Chondrocyte (in vitro differentiated cells): Measurements from ENCODE around the gene TMEM132D. TPM values are rescaled to one million over a fixed set of nuclear protein-coding genes. Genes with fewer than 3 reads are reported as not detected.

ENCODE experiments used
- DNase-seq: peaks from one replicate; pipeline ENCODE4 v3.0.0; 2021; ENCODE audit warnings: mixed read lengths, low spot score
- H3K27ac Mint-ChIP-seq: one replicate; pipeline ENCODE4 v1.8.0; 2021; ENCODE audit warnings: mild to moderate bottlenecking, moderate library complexity, mixed read lengths; ENCODE audit not compliant: unreplicated experiment
- H3K27me3 Mint-ChIP-seq: 2 replicates; pipeline ENCODE4 v1.8.0; 2021; ENCODE audit warnings: low read depth, mixed read lengths
- H3K36me3 Mint-ChIP-seq: 2 replicates; pipeline ENCODE4 v1.8.0; 2021; ENCODE audit warnings: low read depth, mixed read lengths
- H3K4me1 Mint-ChIP-seq: 2 replicates; pipeline ENCODE4 v1.8.0; 2021; ENCODE audit warnings: low read depth, mild to moderate bottlenecking, mixed read lengths
- H3K4me3 Mint-ChIP-seq: one replicate; pipeline ENCODE4 v1.8.0; 2021; ENCODE audit warnings: mild to moderate bottlenecking, moderate library complexity, mixed read lengths; ENCODE audit not compliant: unreplicated experiment
- H3K9me3 Mint-ChIP-seq: 2 replicates; pipeline ENCODE4 v1.8.0; 2021; ENCODE audit warnings: low read depth, mixed read lengths
- total RNA-seq: library from RNA; stranded (reverse); gene quantifications from 3 replicates; pipeline ENCODE4 v1.2.1, GENCODE V29; 2021
- TF ChIP-seq, protein P1 (sequence below): fragments of 200-600 bp; sonication (generic); IDR thresholded peaks from 2 replicates; pipeline ENCODE4 v1.5.0; 2021; ENCODE audit warnings: antibody characterized with exemption, mild to moderate bottlenecking, moderate library complexity

Gene TMEM132D
- total RNA-seq, 1 donor from 2014 or later, result 3.1 TPM

DNA sequence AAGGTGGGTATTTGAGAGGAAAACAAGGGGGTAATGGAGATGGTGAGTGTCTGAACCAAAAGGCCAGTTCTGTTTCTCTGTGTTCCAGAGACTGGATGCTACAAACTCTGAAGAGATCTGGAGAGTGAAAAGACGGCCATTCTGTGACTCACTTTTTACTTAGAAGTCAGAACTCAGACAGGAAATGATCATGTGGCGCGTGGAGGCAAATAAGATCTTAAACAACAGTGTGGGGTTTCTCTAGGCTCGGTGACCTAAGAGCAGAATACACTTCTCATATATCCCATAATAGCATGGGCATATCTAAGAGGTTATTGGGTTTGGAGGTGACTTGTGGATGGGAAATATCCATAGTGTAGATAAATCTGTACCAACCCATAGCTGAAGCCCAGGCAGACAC is 463.5 kb downstream of the TMEM132D start:
- no peaks in the 10 kb centered on the region for H3K4me1 Mint-ChIP-seq
- TF ChIP-seq, protein P1, sequence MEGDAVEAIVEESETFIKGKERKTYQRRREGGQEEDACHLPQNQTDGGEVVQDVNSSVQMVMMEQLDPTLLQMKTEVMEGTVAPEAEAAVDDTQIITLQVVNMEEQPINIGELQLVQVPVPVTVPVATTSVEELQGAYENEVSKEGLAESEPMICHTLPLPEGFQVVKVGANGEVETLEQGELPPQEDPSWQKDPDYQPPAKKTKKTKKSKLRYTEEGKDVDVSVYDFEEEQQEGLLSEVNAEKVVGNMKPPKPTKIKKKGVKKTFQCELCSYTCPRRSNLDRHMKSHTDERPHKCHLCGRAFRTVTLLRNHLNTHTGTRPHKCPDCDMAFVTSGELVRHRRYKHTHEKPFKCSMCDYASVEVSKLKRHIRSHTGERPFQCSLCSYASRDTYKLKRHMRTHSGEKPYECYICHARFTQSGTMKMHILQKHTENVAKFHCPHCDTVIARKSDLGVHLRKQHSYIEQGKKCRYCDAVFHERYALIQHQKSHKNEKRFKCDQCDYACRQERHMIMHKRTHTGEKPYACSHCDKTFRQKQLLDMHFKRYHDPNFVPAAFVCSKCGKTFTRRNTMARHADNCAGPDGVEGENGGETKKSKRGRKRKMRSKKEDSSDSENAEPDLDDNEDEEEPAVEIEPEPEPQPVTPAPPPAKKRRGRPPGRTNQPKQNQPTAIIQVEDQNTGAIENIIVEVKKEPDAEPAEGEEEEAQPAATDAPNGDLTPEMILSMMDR, result no peak
- peaks cover 19% of the 10 kb centered on the region for H3K9me3 Mint-ChIP-seq
- no peak overlapping the region for H3K27ac Mint-ChIP-seq
- no peak overlapping the region for H3K4me3 Mint-ChIP-seq
- H3K36me3 Mint-ChIP-seq, result no peaks in the 10 kb centered on the region
- H3K27me3 Mint-ChIP-seq, result no peaks in the 10 kb centered on the region
- no peak for DNase-seq

DNA sequence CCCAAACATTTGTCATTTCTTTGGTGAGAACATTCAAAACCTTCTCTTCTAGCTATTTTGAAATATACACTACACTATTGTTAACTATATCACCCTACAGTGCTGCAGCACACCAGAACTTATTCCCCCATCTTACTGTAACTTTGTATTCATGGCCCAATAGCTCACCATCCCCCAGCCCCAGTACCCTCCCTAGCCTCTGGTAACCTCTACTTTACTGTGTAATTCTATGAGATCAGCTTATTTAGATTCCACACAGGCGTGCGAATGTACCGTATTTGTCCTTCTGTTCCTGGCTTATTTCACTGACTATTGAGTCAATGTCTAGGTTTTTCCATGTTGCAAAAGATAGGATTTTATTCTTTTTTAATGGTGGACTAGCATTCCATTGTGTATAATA is 469.0 kb downstream of the TMEM132D start:
- peaks cover 13% of the 10 kb centered on the region for H3K9me3 Mint-ChIP-seq
- TF ChIP-seq, protein P1, result no peak
- H3K27me3 Mint-ChIP-seq, result no peaks in the 10 kb centered on the region
- no peaks in the 10 kb centered on the region for H3K36me3 Mint-ChIP-seq
- no peak overlapping the region for H3K4me3 Mint-ChIP-seq
- no peak for DNase-seq
- no peaks in the 10 kb centered on the region for H3K4me1 Mint-ChIP-seq
- H3K27ac Mint-ChIP-seq, result no peak overlapping the region

DNA sequence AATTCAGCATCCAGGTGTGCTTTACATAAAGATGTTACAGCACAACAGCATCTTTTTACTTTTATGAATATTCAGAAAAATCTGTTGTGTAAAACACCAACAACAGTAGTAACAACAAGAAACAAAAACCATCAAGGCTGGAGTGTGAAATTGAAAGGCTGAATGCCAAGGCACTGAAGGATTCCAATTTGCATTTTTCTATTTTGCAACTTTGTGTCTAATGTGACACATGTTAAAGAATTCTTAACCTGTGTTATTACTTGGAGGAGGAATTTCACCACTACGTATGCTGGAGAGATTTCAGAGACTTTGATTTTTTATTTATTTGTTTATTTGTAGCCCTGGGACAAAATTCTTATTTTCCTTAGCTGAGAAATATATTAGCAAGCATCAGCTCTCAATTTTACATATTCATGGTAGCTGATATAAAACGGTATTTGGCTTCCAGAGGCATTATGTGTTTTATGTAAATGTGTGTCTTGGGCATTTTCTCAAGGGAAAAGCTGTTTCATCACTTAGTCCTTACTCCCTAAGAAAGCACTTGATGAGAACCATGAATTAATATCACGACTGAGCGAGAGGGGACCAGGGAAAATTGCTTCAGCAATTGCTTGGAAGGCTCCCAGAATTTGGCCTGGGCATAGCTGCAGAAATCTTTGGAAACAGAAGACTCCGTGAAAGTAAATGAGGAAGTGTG is 475.4 kb downstream of the TMEM132D start:
- DNase-seq, result no peak
- Mint-ChIP-seq H3K36me3 (no peaks in the 10 kb centered on the region), H3K27me3 (no peaks in the 10 kb centered on the region), H3K27ac (no peak overlapping the region), H3K4me3 (no peak overlapping the region), H3K4me1 (no peaks in the 10 kb centered on the region), H3K9me3 (peaks cover 11% of the 10 kb centered on the region)
- TF ChIP-seq, protein P1, result no peak

DNA sequence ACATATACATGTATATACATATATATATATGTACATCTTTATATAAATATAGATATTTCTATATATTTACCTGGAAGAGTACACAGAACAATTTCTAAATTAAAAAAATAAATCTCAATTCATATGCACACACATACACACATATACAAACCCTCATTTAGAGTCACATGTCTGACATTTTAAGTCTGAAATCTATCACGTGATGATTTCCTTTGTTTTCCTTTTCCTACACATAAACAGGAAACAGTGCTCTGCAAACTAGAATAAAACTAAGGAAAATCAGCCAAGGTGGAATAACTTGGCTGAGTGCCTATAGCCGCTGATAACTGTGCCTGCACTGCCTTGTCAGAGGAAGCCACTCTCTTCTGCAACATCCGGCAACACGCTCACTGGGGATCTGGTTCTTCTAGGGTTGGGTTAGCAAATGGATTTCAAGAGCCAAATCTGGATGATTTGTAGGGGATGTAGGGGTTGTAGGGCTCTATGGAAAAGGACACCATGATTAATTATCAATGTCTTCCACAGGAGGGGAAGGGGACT is 480.7 kb downstream of the TMEM132D start:
- TF ChIP-seq, protein P1, result no peak
- Mint-ChIP-seq H3K27ac (no peak overlapping the region), H3K36me3 (no peaks in the 10 kb centered on the region), H3K4me3 (no peak overlapping the region), H3K4me1 (no peaks in the 10 kb centered on the region), H3K27me3 (no peaks in the 10 kb centered on the region), H3K9me3 (peaks cover 11% of the 10 kb centered on the region)
- DNase-seq, result no peak

DNA sequence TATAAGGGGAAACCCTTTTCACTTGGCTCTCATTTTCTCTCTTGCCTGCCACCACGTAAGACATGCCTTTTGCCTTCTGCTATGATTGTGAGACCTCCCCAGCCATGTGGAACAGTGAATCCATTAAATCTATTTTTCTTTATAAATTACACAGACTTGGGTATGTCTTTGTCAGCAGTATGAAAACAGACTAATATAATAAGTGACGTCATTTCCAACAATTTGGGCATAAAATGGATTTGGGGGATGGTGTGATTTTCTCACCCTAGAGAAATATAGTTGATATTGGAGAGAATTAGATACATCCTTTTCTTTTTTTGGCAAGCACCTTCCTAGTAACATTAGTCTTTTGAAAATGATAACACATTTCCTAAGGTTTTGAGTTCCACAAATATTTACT is 490.5 kb downstream of the TMEM132D start:
- DNase-seq, result no peak
- peaks cover 37% of the 10 kb centered on the region for H3K9me3 Mint-ChIP-seq
- H3K36me3 Mint-ChIP-seq, result no peaks in the 10 kb centered on the region
- TF ChIP-seq, protein P1, result no peak
- H3K4me3 Mint-ChIP-seq, result no peak overlapping the region
- H3K4me1 Mint-ChIP-seq, result no peaks in the 10 kb centered on the region
- H3K27ac Mint-ChIP-seq, result no peak overlapping the region
- H3K27me3 Mint-ChIP-seq, result no peaks in the 10 kb centered on the region
